Esophagus squamous epithelium (tissue), 4 donors: Measurements from ENCODE around the gene ZSCAN16.

Experiments used
- POLR2A ChIP-seq, 4 donors: fragments of 450-650 bp; IDR thresholded peaks; one replicate each; pipeline ENCODE4 v1.6.1; 2017; ENCODE audit warnings: antibody characterized with exemption in 4 of 4, mild to moderate bottlenecking in 4 of 4, moderate library complexity in 3 of 4
- TF ChIP-seq, protein P1 (sequence below), 6 experiments: fragments of 450-650 bp in 4 of 6; fragments of 200-600 bp in 2 of 6; sonication (generic) in 2 of 6; IDR thresholded peaks; one replicate each; pipeline ENCODE4 v1.5.1; 2016 to 2019; ENCODE audit warnings: antibody characterized with exemption in 6 of 6, mild to moderate bottlenecking in 4 of 6, moderate library complexity in 4 of 6

DNA sequence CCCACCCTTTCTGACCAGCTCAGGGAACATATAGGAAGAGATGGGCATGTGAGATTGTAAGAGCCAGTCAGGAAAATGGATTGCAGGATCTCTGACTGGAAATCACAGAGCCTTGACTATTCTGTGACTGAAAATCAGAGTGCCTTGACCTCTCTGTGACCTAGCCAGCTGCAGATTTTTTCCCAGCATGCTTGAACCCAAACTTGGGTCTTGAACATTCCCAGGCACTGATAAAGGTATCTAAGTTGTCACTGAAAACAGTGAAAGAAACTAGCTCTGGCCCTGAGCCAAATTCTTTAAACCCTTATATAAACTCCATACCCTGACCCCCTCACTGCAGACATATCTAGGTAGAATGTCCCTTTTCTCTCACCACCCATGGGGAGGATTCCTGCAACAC, 46.4 kb upstream of the ZSCAN16 start:
- TF ChIP-seq, protein P1, sequence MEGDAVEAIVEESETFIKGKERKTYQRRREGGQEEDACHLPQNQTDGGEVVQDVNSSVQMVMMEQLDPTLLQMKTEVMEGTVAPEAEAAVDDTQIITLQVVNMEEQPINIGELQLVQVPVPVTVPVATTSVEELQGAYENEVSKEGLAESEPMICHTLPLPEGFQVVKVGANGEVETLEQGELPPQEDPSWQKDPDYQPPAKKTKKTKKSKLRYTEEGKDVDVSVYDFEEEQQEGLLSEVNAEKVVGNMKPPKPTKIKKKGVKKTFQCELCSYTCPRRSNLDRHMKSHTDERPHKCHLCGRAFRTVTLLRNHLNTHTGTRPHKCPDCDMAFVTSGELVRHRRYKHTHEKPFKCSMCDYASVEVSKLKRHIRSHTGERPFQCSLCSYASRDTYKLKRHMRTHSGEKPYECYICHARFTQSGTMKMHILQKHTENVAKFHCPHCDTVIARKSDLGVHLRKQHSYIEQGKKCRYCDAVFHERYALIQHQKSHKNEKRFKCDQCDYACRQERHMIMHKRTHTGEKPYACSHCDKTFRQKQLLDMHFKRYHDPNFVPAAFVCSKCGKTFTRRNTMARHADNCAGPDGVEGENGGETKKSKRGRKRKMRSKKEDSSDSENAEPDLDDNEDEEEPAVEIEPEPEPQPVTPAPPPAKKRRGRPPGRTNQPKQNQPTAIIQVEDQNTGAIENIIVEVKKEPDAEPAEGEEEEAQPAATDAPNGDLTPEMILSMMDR (IDR thresholded peaks at IDR 0.05) = no peak
- no peak for TF ChIP-seq POLR2A (IDR thresholded peaks at IDR 0.05)
